ENCODE results near the gene SURF2. TPM values are rescaled to one million over a fixed set of nuclear protein-coding genes. Genes with fewer than 3 reads are reported as not detected.

The SURF2 gene
- total RNA-seq, 1 experiment from 2014 or later: 20.6 TPM

DNA sequence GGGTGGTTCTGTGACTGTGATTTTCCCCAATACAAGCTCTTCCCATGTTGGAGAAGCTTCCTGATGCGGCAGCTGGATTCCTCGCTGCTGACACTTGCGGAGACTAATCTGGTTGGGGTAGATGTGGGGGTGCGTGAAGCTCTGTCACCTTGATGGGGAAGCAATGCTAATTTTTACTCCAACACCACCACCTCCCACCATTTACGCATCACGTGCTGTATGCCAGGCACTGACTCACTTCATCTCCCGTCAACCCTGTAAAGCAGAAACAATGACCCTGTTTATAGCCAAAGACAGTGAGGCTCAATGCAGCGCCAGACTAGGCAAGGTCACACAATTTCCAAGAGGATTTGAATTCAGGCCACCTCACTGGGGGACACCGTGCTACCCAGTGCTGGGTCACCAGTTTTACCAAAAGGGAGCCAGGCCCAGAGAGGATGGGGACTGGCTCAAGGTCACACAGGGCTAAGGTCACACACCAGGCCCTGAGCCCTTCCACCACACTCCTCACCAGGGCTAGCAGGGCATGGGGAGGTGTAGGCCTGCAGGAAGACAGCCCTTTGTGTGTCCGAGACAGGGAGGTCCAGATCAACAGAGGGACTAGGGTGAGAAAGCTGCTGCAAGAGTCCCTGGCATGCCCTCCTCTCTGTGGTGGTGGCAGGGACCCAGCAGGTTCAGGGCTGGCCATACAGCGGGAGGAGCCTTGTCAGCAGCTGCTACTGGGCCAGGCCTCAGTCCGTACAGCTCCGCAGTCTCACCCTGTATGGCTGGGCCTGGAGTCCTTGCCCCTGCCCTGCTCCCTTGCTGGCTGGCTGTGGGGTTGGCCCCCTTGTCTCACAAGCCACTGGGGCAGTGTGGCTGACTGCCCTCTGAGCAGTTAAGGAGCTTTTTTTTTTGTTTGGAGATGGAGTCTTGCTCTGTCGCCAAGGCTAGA lies 23.1 kb downstream of the SURF2 start:
- peaks cover 11% of the 10 kb centered on the region for H3K36me3 Mint-ChIP-seq (ENCODE audit: insufficient read depth, unreplicated experiment)
- CTCF ChIA-PET: no interaction called here
- no peaks in the 10 kb centered on the region for H3K27me3 Mint-ChIP-seq (ENCODE audit: unreplicated experiment)
- no peak overlapping the region for H3K27ac Mint-ChIP-seq (ENCODE audit: unreplicated experiment)
- H3K4me1 Mint-ChIP-seq (ENCODE audit: low read depth, unreplicated experiment): peaks cover 9% of the 10 kb centered on the region
- intact Hi-C loops (cut with micrococcal nuclease; ENCODE audit: unreplicated experiment): no loop called here
- no peak overlapping the region for H3K4me3 Mint-ChIP-seq (ENCODE audit: low read depth, unreplicated experiment)
- DNase-seq: no peak
- H3K9me3 Mint-ChIP-seq (ENCODE audit: low read depth, unreplicated experiment): no peaks in the 10 kb centered on the region
- BruUV-seq (replicated peaks): no TSS peak
- TF ChIP-seq, protein P1, sequence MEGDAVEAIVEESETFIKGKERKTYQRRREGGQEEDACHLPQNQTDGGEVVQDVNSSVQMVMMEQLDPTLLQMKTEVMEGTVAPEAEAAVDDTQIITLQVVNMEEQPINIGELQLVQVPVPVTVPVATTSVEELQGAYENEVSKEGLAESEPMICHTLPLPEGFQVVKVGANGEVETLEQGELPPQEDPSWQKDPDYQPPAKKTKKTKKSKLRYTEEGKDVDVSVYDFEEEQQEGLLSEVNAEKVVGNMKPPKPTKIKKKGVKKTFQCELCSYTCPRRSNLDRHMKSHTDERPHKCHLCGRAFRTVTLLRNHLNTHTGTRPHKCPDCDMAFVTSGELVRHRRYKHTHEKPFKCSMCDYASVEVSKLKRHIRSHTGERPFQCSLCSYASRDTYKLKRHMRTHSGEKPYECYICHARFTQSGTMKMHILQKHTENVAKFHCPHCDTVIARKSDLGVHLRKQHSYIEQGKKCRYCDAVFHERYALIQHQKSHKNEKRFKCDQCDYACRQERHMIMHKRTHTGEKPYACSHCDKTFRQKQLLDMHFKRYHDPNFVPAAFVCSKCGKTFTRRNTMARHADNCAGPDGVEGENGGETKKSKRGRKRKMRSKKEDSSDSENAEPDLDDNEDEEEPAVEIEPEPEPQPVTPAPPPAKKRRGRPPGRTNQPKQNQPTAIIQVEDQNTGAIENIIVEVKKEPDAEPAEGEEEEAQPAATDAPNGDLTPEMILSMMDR (IDR thresholded peaks at IDR 0.05; ENCODE audit: unreplicated experiment): no peak

DNA sequence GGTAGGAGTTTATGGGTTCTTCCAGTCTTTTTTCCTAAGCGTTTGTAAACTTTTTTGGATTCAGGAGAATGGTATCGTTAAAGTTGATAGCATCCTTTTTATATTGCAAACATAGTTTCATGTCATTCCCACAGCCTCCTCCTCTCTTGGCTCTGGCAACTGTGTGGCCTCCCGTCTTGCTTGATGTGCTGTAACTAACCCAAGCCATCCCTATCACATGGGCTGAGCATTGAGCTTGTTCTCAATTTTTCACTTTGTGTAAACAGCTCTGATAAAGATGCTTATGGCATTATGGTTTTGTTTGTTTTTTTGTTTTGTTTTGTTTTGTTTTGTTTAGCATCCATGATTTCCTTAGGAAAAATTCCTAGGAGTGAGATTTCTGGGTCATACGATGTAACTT lies 24.4 kb downstream of the SURF2 start:
- no peak overlapping the region for H3K27ac Mint-ChIP-seq (ENCODE audit: unreplicated experiment)
- H3K36me3 Mint-ChIP-seq (ENCODE audit: insufficient read depth, unreplicated experiment): no peaks in the 10 kb centered on the region
- intact Hi-C loops (cut with micrococcal nuclease; ENCODE audit: unreplicated experiment): no loop called here
- CTCF ChIA-PET: interaction anchor here (0.6 to 0.7 kb wide), 2 partner anchors 24 to 79 kb away, joined by 3 read pairs; partner anchors contain the start of genes CACFD1, SURF1 and SURF2
- no TSS peak for BruUV-seq (replicated peaks)
- DNase-seq: no peak
- no peaks in the 10 kb centered on the region for H3K27me3 Mint-ChIP-seq (ENCODE audit: unreplicated experiment)
- H3K4me3 Mint-ChIP-seq (ENCODE audit: low read depth, unreplicated experiment): no peak overlapping the region
- peaks cover 9% of the 10 kb centered on the region for H3K4me1 Mint-ChIP-seq (ENCODE audit: low read depth, unreplicated experiment)
- TF ChIP-seq, protein P1 (IDR thresholded peaks at IDR 0.05; ENCODE audit: unreplicated experiment): no peak
- no peaks in the 10 kb centered on the region for H3K9me3 Mint-ChIP-seq (ENCODE audit: low read depth, unreplicated experiment)

DNA sequence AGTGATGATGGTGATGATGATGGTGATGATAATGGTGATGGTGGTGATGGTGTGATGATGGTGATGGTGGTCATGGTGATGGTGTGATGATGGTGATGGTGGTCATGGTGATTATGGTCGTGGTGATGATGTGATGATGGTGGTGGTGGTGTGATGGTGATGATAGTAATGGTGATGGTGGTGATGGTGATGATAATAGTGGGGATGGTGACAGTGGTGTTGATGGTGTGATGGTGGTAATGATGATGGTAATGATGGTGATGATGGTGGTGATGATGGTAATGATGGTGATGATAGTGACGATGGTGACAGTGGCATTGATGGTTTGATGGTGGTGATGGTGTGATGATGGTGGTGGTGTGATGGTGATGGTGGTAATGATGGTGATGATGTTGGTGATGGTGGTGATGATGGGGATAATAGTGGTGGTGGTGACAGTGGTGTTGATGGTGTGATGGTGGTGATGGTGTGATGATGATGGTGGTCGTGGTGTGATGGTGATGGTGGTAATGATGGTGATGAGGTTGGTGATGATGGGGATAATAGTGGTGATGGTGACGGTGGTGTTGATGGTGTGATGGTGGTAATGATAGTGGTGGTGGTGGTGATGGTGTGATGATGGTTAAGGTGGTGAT lies 26.3 kb downstream of the SURF2 start:
- H3K4me1 Mint-ChIP-seq (ENCODE audit: low read depth, unreplicated experiment): peaks cover 9% of the 10 kb centered on the region
- H3K27ac Mint-ChIP-seq (ENCODE audit: unreplicated experiment): no peak overlapping the region
- no peaks in the 10 kb centered on the region for H3K36me3 Mint-ChIP-seq (ENCODE audit: insufficient read depth, unreplicated experiment)
- H3K9me3 Mint-ChIP-seq (ENCODE audit: low read depth, unreplicated experiment): no peaks in the 10 kb centered on the region
- no peak for DNase-seq
- intact Hi-C loops (cut with micrococcal nuclease; ENCODE audit: unreplicated experiment): no loop called here
- BruUV-seq (replicated peaks): no TSS peak
- TF ChIP-seq, protein P1 (IDR thresholded peaks at IDR 0.05; ENCODE audit: unreplicated experiment): no peak
- no peak overlapping the region for H3K4me3 Mint-ChIP-seq (ENCODE audit: low read depth, unreplicated experiment)
- CTCF ChIA-PET: no interaction called here
- H3K27me3 Mint-ChIP-seq (ENCODE audit: unreplicated experiment): no peaks in the 10 kb centered on the region

DNA sequence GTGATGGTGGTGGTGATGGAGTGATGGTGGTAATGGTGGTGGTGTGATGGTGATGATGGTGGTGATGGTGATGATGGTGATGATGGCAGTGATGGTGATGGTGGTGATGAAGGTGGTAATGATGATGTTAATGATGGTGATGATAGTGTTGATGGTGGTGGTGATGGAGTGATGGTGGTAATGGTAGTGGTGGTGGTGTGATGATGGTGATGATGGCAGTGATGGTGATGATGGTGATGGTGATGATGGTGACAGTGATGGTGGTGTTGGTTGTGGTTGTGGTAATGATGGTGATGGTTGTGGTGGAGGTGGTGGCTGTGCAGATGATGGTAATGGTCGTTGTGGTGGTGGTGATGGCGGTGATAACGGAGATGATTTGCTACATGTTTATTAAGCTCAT lies 27.1 kb downstream of the SURF2 start:
- CTCF ChIA-PET: no interaction called here
- Mint-ChIP-seq H3K27me3 (ENCODE audit: unreplicated experiment) (no peaks in the 10 kb centered on the region), H3K27ac (ENCODE audit: unreplicated experiment) (no peak overlapping the region), H3K4me1 (ENCODE audit: low read depth, unreplicated experiment) (peaks cover 5% of the 10 kb centered on the region), H3K36me3 (ENCODE audit: insufficient read depth, unreplicated experiment) (no peaks in the 10 kb centered on the region), H3K9me3 (ENCODE audit: low read depth, unreplicated experiment) (no peaks in the 10 kb centered on the region), H3K4me3 (ENCODE audit: low read depth, unreplicated experiment) (no peak overlapping the region)
- intact Hi-C loops (cut with micrococcal nuclease; ENCODE audit: unreplicated experiment): no loop called here
- TF ChIP-seq, protein P1 (IDR thresholded peaks at IDR 0.05; ENCODE audit: unreplicated experiment): no peak
- BruUV-seq (replicated peaks): no TSS peak
- no peak for DNase-seq
